Measurements from ENCODE around the gene KASH5. TPM values are rescaled to one million over a fixed set of nuclear protein-coding genes. Genes with fewer than 3 reads are reported as not detected.

The KASH5 gene
- total RNA-seq, 1 experiment from 2014 or later = 0.42 TPM

DNA sequence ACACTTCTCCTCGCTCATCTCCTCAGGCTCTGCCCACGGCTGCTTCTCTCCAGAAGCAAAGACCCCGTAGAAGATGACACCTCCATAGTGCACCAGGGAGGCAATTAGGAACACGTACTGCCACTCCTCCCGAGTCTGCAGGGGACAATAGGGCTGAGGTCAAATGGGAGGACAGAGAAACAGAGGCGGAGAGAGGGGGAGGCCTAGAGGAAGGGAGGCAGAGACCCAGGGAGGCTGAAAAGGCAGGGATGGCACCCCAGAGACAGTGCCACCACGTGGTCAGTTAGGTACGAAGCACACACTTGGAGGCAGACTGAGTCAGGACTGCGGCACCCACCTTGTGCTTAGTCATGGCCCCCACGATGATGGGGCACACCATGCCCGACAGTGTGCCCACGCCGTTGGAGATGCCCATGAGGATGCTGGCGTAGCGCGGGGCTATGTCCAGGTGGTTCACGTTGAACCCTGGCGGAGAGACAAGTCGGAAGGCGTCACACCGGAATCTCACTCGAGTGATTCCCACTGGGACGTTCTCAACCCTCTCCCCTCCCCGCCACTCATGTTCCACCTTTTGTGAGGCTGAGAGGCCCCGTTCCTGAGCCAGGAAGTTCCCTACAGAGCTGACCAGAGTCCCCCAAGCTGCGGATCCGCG lies 42.8 kb downstream of the KASH5 start (continued):
- TF ChIP-seq, protein P1, sequence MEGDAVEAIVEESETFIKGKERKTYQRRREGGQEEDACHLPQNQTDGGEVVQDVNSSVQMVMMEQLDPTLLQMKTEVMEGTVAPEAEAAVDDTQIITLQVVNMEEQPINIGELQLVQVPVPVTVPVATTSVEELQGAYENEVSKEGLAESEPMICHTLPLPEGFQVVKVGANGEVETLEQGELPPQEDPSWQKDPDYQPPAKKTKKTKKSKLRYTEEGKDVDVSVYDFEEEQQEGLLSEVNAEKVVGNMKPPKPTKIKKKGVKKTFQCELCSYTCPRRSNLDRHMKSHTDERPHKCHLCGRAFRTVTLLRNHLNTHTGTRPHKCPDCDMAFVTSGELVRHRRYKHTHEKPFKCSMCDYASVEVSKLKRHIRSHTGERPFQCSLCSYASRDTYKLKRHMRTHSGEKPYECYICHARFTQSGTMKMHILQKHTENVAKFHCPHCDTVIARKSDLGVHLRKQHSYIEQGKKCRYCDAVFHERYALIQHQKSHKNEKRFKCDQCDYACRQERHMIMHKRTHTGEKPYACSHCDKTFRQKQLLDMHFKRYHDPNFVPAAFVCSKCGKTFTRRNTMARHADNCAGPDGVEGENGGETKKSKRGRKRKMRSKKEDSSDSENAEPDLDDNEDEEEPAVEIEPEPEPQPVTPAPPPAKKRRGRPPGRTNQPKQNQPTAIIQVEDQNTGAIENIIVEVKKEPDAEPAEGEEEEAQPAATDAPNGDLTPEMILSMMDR (IDR thresholded peaks at IDR 0.05) = peak; percentile 21; the same call in 1 of the 2 replicates
- TF ChIP-seq ZNF138 (CRISPR knock-in tag; conservative IDR thresholded peaks at IDR 0.05) = no peak

DNA sequence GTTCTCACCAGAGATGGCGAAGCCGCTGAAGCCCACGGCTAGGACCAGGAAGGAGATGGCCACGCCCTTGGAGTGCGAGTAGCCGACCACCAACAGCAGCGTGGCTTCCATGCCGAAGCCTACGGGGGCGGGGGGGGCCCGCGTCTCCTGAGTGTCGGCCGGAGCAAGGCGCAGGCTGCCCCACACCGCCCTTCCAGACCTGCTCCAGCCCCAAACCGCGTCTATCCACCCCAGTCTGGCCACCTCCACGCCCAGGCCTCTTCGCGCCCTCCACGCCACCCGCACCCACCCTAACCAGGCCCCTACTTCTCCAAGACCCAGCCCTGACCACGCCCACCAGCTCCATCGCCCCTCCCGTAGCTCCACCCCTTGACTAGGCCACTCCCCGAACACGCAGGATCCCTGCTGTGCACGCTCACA lies 43.3 kb downstream of the KASH5 start:
- Mint-ChIP-seq H3K27me3 (ENCODE audit: low read depth) (peaks cover 98% of the 10 kb centered on the region), H3K27ac (no peak overlapping the region), H3K36me3 (peaks cover 3% of the 10 kb centered on the region; the same call in 1 of the 2 replicates), H3K9me3 (peaks cover 11% of the 10 kb centered on the region), H3K4me1 (peaks cover 57% of the 10 kb centered on the region), H3K4me3 (no peak overlapping the region)
- no peak for DNase-seq (ENCODE audit: low spot score)
- POLR2A ChIA-PET = interaction anchor here (1.0 kb wide), 1 partner anchor 10 kb away, joined by 3 read pairs; no protein-coding TSS in a partner anchor
- CTCF ChIA-PET = interaction anchor here (0.9 to 1.4 kb wide), 5 partner anchors 9 to 68 kb away, joined by 3 to 10 read pairs (median 5); partner anchors contain the start of gene DKKL1
- no peak for ATAC-seq
- TF ChIP-seq NFE2L1 (CRISPR knock-in tag; IDR thresholded peaks at IDR 0.05) = no peak
- TF ChIP-seq, protein P2, sequence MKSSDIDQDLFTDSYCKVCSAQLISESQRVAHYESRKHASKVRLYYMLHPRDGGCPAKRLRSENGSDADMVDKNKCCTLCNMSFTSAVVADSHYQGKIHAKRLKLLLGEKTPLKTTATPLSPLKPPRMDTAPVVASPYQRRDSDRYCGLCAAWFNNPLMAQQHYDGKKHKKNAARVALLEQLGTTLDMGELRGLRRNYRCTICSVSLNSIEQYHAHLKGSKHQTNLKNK (CRISPR knock-in tag; IDR thresholded peaks at IDR 0.05) = no peak
- TF ChIP-seq ZNF138 (CRISPR knock-in tag; conservative IDR thresholded peaks at IDR 0.05) = no peak
- TF ChIP-seq, protein P3, sequence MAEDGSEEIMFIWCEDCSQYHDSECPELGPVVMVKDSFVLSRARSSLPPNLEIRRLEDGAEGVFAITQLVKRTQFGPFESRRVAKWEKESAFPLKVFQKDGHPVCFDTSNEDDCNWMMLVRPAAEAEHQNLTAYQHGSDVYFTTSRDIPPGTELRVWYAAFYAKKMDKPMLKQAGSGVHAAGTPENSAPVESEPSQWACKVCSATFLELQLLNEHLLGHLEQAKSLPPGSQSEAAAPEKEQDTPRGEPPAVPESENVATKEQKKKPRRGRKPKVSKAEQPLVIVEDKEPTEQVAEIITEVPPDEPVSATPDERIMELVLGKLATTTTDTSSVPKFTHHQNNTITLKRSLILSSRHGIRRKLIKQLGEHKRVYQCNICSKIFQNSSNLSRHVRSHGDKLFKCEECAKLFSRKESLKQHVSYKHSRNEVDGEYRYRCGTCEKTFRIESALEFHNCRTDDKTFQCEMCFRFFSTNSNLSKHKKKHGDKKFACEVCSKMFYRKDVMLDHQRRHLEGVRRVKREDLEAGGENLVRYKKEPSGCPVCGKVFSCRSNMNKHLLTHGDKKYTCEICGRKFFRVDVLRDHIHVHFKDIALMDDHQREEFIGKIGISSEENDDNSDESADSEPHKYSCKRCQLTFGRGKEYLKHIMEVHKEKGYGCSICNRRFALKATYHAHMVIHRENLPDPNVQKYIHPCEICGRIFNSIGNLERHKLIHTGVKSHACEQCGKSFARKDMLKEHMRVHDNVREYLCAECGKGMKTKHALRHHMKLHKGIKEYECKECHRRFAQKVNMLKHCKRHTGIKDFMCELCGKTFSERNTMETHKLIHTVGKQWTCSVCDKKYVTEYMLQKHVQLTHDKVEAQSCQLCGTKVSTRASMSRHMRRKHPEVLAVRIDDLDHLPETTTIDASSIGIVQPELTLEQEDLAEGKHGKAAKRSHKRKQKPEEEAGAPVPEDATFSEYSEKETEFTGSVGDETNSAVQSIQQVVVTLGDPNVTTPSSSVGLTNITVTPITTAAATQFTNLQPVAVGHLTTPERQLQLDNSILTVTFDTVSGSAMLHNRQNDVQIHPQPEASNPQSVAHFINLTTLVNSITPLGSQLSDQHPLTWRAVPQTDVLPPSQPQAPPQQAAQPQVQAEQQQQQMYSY (CRISPR knock-in tag; IDR thresholded peaks at IDR 0.05) = no peak
- no peak for TF ChIP-seq CREB1 (CRISPR knock-in tag; IDR thresholded peaks at IDR 0.05)

DNA sequence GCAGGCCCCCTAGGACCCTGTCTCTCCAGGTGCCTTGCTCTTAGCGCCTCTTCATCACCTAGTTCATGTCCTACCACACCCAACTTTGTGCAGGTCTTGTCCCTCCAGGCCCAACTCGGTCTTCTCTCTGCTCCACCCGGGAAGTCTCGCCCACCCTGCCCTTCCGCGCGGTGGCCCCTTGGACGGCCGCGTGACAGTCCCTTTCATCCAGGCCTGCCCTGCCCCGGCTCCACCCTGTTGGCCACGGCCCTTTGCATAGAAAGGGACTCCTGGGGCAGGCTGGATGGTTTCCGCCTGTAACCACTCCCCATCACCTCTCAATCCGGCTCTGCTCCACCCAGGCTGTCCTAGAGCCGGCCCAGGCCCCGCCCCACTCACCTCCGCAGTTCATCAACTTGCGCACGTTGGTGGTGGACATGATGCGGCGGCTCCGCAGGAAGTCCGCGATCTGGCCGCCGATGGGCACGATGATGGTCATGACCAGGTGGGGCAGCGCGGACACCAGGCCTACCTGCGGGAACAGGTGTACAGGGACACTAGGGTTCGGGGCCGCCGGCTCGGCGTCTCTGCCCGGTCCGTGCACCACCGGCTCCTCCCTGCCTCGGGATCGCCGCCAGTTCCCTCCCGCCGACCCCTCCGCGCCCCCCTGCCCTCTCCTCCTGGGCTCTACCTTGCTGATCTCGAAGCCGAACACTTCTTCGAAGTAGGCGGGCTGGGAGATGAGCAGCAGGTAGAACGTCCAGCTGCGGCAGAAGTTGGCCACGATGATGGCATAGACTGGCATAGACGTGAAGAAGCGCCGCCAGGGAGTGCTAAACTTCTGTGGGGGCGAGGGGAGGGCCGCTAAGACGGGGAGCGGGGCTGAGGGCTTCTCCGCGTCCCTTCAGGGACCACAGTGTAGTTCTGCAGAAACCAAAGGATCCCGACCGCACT lies 44.4 kb downstream of the KASH5 start:
- DNase-seq (ENCODE audit: low spot score) (peak; percentile 90), ATAC-seq (peak; percentile 80)
- ChIA-PET POLR2A (interaction anchor here (1.1 kb wide), 1 partner anchor 10 kb away, joined by 4 read pairs; no protein-coding TSS in a partner anchor), CTCF (interaction anchor here (1.0 to 1.7 kb wide), 5 partner anchors 10 to 41 kb away, joined by 4 to 10 read pairs (median 5); no protein-coding TSS in a partner anchor)
- peak overlapping the region; percentile 73 for H3K4me3 Mint-ChIP-seq
- peaks cover 98% of the 10 kb centered on the region for H3K27me3 Mint-ChIP-seq (ENCODE audit: low read depth)
- peaks cover 3% of the 10 kb centered on the region; the same call in 1 of the 2 replicates for H3K36me3 Mint-ChIP-seq
- peak overlapping the region; percentile 45; the same call in 1 of the 2 replicates for H3K27ac Mint-ChIP-seq
- H3K4me1 Mint-ChIP-seq = peaks cover 53% of the 10 kb centered on the region
- peaks cover 11% of the 10 kb centered on the region for H3K9me3 Mint-ChIP-seq
- TF ChIP-seq ZNF416 (CRISPR knock-in tag; IDR thresholded peaks at IDR 0.05) (no peak), JUN (CRISPR knock-in tag; IDR thresholded peaks at IDR 0.05) (no peak), ETV6 (CRISPR knock-in tag; IDR thresholded peaks at IDR 0.05) (peak; percentile 61; the same call in 1 of the 2 replicates), FOXK1 (CRISPR knock-in tag; IDR thresholded peaks at IDR 0.05) (peak; percentile 61; the same call in 1 of the 2 replicates)
- TF ChIP-seq, protein P4, sequence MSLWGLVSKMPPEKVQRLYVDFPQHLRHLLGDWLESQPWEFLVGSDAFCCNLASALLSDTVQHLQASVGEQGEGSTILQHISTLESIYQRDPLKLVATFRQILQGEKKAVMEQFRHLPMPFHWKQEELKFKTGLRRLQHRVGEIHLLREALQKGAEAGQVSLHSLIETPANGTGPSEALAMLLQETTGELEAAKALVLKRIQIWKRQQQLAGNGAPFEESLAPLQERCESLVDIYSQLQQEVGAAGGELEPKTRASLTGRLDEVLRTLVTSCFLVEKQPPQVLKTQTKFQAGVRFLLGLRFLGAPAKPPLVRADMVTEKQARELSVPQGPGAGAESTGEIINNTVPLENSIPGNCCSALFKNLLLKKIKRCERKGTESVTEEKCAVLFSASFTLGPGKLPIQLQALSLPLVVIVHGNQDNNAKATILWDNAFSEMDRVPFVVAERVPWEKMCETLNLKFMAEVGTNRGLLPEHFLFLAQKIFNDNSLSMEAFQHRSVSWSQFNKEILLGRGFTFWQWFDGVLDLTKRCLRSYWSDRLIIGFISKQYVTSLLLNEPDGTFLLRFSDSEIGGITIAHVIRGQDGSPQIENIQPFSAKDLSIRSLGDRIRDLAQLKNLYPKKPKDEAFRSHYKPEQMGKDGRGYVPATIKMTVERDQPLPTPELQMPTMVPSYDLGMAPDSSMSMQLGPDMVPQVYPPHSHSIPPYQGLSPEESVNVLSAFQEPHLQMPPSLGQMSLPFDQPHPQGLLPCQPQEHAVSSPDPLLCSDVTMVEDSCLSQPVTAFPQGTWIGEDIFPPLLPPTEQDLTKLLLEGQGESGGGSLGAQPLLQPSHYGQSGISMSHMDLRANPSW (CRISPR knock-in tag; conservative IDR thresholded peaks at IDR 0.05; ENCODE audit: low read depth) = no peak
- TF ChIP-seq, protein P3 (CRISPR knock-in tag; IDR thresholded peaks at IDR 0.05) = 0 out of 2 replicates have a peak, but pooled peaks have one; percentile 11
- TF ChIP-seq, protein P5, sequence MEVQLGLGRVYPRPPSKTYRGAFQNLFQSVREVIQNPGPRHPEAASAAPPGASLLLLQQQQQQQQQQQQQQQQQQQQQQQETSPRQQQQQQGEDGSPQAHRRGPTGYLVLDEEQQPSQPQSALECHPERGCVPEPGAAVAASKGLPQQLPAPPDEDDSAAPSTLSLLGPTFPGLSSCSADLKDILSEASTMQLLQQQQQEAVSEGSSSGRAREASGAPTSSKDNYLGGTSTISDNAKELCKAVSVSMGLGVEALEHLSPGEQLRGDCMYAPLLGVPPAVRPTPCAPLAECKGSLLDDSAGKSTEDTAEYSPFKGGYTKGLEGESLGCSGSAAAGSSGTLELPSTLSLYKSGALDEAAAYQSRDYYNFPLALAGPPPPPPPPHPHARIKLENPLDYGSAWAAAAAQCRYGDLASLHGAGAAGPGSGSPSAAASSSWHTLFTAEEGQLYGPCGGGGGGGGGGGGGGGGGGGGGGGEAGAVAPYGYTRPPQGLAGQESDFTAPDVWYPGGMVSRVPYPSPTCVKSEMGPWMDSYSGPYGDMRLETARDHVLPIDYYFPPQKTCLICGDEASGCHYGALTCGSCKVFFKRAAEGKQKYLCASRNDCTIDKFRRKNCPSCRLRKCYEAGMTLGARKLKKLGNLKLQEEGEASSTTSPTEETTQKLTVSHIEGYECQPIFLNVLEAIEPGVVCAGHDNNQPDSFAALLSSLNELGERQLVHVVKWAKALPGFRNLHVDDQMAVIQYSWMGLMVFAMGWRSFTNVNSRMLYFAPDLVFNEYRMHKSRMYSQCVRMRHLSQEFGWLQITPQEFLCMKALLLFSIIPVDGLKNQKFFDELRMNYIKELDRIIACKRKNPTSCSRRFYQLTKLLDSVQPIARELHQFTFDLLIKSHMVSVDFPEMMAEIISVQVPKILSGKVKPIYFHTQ (CRISPR knock-in tag; IDR thresholded peaks at IDR 0.05) = no peak
